ENCODE data around the gene RMDN2.

- TF ChIP-seq POLR2A (IDR thresholded peaks at IDR 0.05; ENCODE audit: low read length) (no peak), GATA1 (IDR thresholded peaks at IDR 0.05; ENCODE audit: low read depth, low read length) (no peak)
Observed at GRCh38 chr2:37971971-37972370, 46.9 kb downstream of the RMDN2 start.
